Thyroid gland (tissue), 4 donors: ENCODE results near the gene CFAP141.

Experiments
- CTCF ChIP-seq, 6 experiments: fragments of 200-600 bp in 3 of 6; fragments of 450-650 bp in 3 of 6; sonication (generic) in 3 of 6; IDR thresholded peaks; one replicate each; pipeline ENCODE4 v1.5.1; 2016 to 2019; ENCODE audit warnings: antibody characterized with exemption in 6 of 6, mild to moderate bottlenecking in 2 of 6, inconsistent platforms in 1 of 6, moderate library complexity in 1 of 6
- POLR2A ChIP-seq, 2 donors: fragments of 450-650 bp; IDR thresholded peaks; one replicate each; pipeline ENCODE4 v1.6.1; 2017; ENCODE audit warnings: antibody characterized with exemption in 2 of 2, mild to moderate bottlenecking in 2 of 2, moderate library complexity in 1 of 2

- TF ChIP-seq CTCF (IDR thresholded peaks at IDR 0.05) (no peak), POLR2A (IDR thresholded peaks at IDR 0.05) (no peak)
Measured at GRCh38 chr1:154237435-154237834, 31.3 kb upstream of the CFAP141 start.
